T-helper 22 cell (primary cell): ENCODE measurements around the gene JAM3.

Source experiments
- DNase-seq: peaks from one replicate; pipeline ENCODE4 v3.0.0-alpha.2; 2020; ENCODE audit warnings: low read depth

JAM3 gene

GRCh38 chr11:134068829-134069425, at the start of gene JAM3:
Gene JAM3, plus strand, starts transcription at chr11:134069072. Its CDS starts 12 bp downstream, at chr11:134069084.
- peak; percentile 94 for DNase-seq

- DNase-seq, result no peak
Observed at GRCh38 chr11:134019500-134019899, 49.4 kb upstream of the JAM3 start.

- DNase-seq, result no peak
Observed at GRCh38 chr11:134020598-134020997, 48.3 kb upstream of the JAM3 start.

- DNase-seq, result no peak
Observed at GRCh38 chr11:134021326-134021725, 47.5 kb upstream of the JAM3 start.

GRCh38 chr11:134022748-134023147, 46.1 kb upstream of the JAM3 start:
- DNase-seq, result no peak

GRCh38 chr11:134024420-134025081, 44.3 kb upstream of the JAM3 start:
- DNase-seq, result no peak

GRCh38 chr11:134025082-134025429, 43.8 kb upstream of the JAM3 start:
- no peak for DNase-seq

GRCh38 chr11:134026655-134027343, 42.1 kb upstream of the JAM3 start:
- no peak for DNase-seq

- no peak for DNase-seq
Observed at GRCh38 chr11:134027671-134028070, 41.2 kb upstream of the JAM3 start.

- DNase-seq, result no peak
Observed at GRCh38 chr11:134028368-134028920, 40.4 kb upstream of the JAM3 start.

GRCh38 chr11:134030853-134031252, 38.0 kb upstream of the JAM3 start:
- no peak for DNase-seq

- DNase-seq, result no peak
Observed at GRCh38 chr11:134032043-134032442, 36.8 kb upstream of the JAM3 start.

- no peak for DNase-seq
Observed at GRCh38 chr11:134032501-134033091, 36.3 kb upstream of the JAM3 start.

- DNase-seq, result no peak
Observed at GRCh38 chr11:134033276-134033675, 35.6 kb upstream of the JAM3 start.

GRCh38 chr11:134033696-134034491, 35.0 kb upstream of the JAM3 start:
- DNase-seq, result peak; percentile 35

GRCh38 chr11:134034496-134035381, 34.1 kb upstream of the JAM3 start:
- no peak for DNase-seq

GRCh38 chr11:134036492-134037045, 32.3 kb upstream of the JAM3 start:
- no peak for DNase-seq

- peak; percentile 52 for DNase-seq
Observed at GRCh38 chr11:134037046-134037908, 31.6 kb upstream of the JAM3 start.

GRCh38 chr11:134038897-134039470, 29.9 kb upstream of the JAM3 start:
- no peak for DNase-seq
